ENCODE data around the gene ECE1. TPM values are rescaled to one million over a fixed set of nuclear protein-coding genes. Genes with fewer than 3 reads are reported as not detected.

Gene ECE1
- total and polyA plus RNA-seq, 2 of the 13 experiments (the other 11 are each of a cell fraction or from before 2014, with no cell fraction given) = 13.5 to 21.2 TPM

- TF ChIP-seq MYPOP (CRISPR knock-in tag; IDR thresholded peaks at IDR 0.05) (0 out of 2 replicates have a peak, but pooled peaks have one; percentile 45), KLF12 (CRISPR knock-in tag; IDR thresholded peaks at IDR 0.05; ENCODE audit: borderline replicate concordance) (no peak), MAFG (CRISPR knock-in tag; IDR thresholded peaks at IDR 0.05) (no peak), FLYWCH1 (CRISPR knock-in tag; IDR thresholded peaks at IDR 0.05) (no peak), ZNF629 (CRISPR knock-in tag; conservative IDR thresholded peaks at IDR 0.05) (no peak), MTA3 (CRISPR knock-in tag; IDR thresholded peaks at IDR 0.05) (no peak), ZNF556 (CRISPR knock-in tag; IDR thresholded peaks at IDR 0.05; ENCODE audit: borderline replicate concordance) (no peak; the same call in 1 of the 2 replicates), ZBTB43 (CRISPR knock-in tag; conservative IDR thresholded peaks at IDR 0.05) (peak; percentile 90), KIAA2018 (CRISPR knock-in tag; IDR thresholded peaks at IDR 0.05; ENCODE audit: borderline replicate concordance) (no peak), DDIT3 (CRISPR knock-in tag; IDR thresholded peaks at IDR 0.05) (no peak), ZNF703 (CRISPR knock-in tag; IDR thresholded peaks at IDR 0.05; ENCODE audit: borderline replicate concordance) (peak; percentile 88), SOX6 (IDR thresholded peaks at IDR 0.05) (no peak), SOX6 (CRISPR knock-in tag; IDR thresholded peaks at IDR 0.05) (peak; percentile 94), ZSCAN21 (CRISPR knock-in tag; IDR thresholded peaks at IDR 0.05; ENCODE audit: borderline replicate concordance) (peak; percentile 88), ZFP1 (CRISPR knock-in tag; IDR thresholded peaks at IDR 0.05) (no peak), NFIC (IDR thresholded peaks at IDR 0.05; ENCODE audit: low read length) (peak; percentile 55; the same call in 1 of the 2 replicates), ZNF569 (CRISPR knock-in tag; IDR thresholded peaks at IDR 0.05; ENCODE audit: borderline replicate concordance) (no peak), PRMT3 (CRISPR knock-in tag; IDR thresholded peaks at IDR 0.05; ENCODE audit: borderline replicate concordance, low read depth) (no peak)
Observed at GRCh38 chr1:21269461-21270085, 20.7 kb downstream of the ECE1 start (continued).

All from HepG2 (cell line).